VCaP (cell line): Measurements from ENCODE around the gene SLC35F2.

Experiments
- H3K27ac ChIP-seq: fragments of 450-650 bp; 2 replicates; pipeline ENCODE4 v1.5.1; 2017
- TF ChIP-seq, protein P1 (sequence below): fragments of 450-650 bp; conservative IDR thresholded peaks from 2 replicates; pipeline ENCODE4 v1.5.1; 2017; ENCODE audit warnings: mild to moderate bottlenecking, moderate library complexity

The SLC35F2 gene

DNA sequence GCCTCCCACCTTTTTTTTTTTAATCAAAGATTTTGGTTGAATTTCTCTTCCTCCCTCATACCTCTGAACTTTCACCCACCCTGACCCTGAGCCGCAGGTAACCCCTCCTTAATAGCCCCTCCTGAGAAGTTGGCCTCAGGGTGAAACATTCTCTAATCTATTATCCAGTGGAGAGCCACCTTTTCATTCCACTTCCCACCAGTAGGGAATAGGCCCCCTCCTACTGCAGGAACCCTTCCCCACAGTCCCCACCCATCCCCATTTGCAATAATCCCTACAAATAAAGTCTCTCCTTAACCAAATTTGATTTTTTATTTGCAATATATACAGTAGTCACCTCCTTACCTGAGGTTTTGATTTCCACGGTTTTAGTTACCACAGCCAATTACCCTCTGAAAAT is 2.1 kb upstream of the SLC35F2 start:
- no peak overlapping the region for H3K27ac ChIP-seq
- TF ChIP-seq, protein P1, sequence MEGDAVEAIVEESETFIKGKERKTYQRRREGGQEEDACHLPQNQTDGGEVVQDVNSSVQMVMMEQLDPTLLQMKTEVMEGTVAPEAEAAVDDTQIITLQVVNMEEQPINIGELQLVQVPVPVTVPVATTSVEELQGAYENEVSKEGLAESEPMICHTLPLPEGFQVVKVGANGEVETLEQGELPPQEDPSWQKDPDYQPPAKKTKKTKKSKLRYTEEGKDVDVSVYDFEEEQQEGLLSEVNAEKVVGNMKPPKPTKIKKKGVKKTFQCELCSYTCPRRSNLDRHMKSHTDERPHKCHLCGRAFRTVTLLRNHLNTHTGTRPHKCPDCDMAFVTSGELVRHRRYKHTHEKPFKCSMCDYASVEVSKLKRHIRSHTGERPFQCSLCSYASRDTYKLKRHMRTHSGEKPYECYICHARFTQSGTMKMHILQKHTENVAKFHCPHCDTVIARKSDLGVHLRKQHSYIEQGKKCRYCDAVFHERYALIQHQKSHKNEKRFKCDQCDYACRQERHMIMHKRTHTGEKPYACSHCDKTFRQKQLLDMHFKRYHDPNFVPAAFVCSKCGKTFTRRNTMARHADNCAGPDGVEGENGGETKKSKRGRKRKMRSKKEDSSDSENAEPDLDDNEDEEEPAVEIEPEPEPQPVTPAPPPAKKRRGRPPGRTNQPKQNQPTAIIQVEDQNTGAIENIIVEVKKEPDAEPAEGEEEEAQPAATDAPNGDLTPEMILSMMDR, result no peak

DNA sequence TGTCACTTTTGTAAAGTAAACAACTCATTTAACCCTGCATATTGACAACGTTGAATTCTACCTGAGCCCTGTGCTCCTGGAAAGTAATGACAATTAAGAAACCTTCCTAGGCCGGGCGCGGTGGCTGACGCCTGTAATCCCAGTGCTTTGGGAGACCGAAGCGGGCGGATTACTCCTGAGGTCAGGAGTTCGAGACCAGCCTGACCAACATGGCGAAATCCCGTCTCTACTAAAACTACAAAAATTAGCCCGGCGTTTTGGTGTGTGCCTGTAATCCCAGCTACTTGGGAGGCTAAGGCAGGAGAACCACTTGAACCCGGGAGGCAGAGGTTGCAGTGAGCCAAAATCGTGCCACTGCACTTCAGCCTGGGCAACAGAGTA is 1.6 kb upstream of the SLC35F2 start:
- peak overlapping the region; percentile 92 for H3K27ac ChIP-seq

DNA sequence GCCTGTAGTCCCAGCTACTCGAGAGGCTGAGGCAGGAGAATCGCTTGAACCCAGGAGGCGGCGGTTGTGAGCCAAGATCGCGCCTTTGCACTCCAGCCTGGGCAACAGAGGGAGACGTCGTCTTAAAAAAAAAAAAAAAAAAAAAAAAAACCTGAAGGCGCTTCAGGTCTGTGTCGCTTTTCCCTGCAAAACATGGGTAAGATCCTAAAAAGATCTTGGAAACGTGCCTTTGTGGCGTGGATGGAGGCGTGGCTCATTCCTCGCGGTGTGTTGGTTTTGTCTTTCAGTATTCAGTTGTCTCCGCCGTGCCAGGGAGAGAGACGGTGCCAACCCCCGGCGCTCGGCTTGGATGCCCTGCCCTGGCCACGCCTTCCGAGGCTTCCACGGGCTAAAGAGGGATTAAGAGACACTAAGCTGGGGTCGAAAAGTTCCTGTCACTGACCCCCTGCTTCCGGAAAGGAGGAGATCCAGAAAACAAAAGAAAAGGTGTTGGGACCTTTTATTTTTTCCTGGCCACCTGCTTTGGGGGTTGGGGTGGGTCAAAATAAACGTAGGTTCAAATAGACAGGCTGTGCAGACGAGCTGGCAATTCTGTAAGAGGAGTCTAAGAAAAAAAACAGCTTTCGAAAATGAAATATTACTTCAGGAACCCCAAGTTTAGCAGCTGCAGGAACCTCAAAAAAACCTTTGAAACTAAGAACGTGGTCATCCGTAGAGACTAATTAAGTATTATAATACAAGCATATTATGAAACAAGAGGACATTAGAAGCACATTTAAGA is 1.1 kb upstream of the SLC35F2 start:
- TF ChIP-seq, protein P1, result no peak
- H3K27ac ChIP-seq, result peak overlapping the region; percentile 92

DNA sequence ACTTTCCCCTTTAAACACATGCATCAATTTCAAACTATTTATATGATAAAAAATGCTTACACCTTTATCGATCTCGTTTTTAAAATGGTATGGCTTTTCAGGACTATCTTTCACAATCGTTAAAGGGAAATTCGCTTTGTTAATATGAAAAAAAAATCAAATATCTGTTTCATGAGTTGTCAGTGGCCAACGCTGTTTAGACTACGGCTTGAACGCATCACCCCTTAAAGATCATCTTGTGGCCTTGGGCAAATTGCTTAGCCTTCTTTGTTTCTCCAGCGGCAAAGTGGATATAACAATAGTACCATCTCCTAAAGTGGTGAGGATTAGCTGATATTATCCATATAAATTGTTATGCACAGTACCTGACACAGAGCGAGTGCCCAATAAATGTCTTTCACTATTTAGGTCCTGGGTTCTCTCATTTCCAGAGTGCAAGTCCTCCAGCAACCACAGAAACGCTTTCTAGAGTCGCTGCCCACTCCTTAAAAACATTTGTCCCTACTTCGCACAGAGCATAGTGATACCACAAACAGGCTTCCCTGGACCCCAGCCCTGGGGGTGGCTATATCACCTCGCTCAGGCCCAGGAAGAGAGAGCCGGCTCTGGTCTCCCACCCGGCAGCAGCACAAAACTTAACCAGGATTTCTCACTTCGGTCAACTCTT is 904 bp downstream of the SLC35F2 start:
- peak overlapping the region; percentile 92 for H3K27ac ChIP-seq
- TF ChIP-seq, protein P1, result no peak

DNA sequence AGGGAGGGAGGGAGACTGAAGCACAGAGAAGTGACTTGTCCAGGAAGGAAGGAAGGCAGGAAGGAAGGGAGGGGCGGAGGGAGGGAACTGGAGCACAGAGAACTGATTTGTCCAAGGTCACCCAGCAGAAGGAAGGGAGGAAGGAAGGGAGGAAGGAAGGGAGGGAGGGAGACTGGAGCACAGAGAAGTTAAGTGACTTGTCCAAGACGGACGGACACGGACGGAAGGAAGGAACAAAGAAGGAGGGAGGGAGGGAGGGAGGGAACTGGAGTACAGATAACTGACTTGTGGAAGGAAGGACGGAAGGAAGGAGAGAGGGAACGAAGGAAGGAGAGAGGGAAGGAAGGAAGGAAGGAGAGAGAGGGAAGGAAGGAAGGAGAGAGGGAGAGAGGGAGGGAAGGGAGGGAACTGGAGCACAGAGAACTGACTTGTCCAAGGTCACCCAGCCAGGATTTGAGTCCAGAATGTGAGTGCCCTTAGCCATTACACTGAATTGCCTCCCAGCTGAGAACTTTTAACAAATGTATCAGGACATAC is 1.5 kb downstream of the SLC35F2 start:
- TF ChIP-seq, protein P1, result no peak
- H3K27ac ChIP-seq, result peak overlapping the region; percentile 92

DNA sequence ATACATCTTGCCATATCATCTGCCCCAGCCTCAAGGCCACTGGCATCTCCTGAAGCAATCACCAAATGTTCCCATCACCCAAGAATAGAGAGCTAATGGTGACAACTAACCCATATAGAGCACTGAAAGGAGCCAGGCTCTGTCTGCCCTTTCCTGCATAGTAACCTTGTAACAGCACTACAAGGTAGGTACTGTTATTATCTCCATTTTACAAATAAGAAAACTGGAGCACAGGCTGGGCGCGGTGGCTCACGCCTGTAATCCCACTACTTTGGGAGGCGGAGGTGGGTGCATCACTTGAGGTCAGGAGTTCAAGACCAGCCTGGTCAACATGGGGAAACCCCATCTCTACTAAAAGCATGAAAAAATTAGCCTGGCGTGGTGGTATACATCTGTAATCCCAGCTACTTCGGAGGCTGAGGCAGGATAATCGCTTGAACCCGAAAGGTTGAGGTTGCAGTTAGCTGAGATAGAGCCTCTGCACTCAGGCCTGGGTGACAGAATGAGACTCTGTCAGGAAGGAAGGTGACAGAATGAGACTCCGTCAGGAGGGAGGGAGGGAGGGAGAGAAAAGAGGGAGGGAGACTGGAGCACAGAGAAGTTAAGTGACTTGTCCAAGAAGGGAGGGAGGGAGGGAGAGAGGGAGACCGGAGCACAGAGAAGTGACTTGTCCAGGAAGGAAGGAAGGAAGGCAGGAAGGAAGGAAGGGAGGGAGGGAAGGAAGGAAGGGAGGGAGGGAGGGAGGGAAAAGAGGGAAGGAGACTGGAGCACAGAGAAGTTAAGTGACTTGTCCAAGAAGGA is 2.2 kb downstream of the SLC35F2 start:
- TF ChIP-seq, protein P1, result no peak
- H3K27ac ChIP-seq, result no peak overlapping the region

DNA sequence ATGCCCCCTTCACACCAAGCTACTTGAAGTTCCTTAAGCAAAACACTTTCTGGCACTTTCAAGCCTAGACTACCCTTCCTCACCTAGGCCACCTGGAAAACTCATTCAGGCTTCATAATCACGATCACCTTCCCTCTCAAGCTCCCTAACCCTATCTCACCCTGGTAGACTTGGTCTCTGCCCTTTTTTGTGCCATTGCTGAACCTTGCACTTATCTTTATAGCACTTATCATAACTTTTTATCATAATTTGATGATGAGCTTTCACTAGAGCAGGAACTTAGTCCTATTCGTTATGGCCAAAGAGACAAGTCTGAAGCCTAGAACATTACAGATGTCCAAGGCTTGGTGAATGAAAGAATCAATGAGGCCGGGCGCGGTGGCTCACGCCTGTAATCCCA is 5.5 kb downstream of the SLC35F2 start:
- H3K27ac ChIP-seq, result no peak overlapping the region
- TF ChIP-seq, protein P1, result no peak
